GM10248 (cell line): Measurements from ENCODE around the gene HAUS1.

Experiments
- CTCF ChIA-PET: fragments of 300-600 bp; sonication (Branson Sonifier 250); formaldehyde crosslinking; extraction: SDS; loops from one replicate; lab custom pipeline; 2021; ENCODE audit warnings: antibody characterized with exemption; lab: Yijun Ruan, JAX
- POLR2A ChIA-PET: fragments of 350-650 bp; sonication (Branson Sonifier 250); formaldehyde crosslinking; extraction: SDS; loops from one replicate; lab custom pipeline; 2020; ENCODE audit warnings: antibody characterized with exemption; lab: Yijun Ruan, JAX
- DNase-seq: peaks from one replicate; pipeline ENCODE4 v3.0.0; 2012; ENCODE audit errors: extremely low spot score
- CTCF ChIP-seq: IDR thresholded peaks from 2 replicates; pipeline ENCODE4 v1.5.1; 2012; ENCODE audit warnings: mild to moderate bottlenecking, low read depth; ENCODE audit errors: extremely low read depth, missing control alignments, control extremely low read depth

Gene HAUS1

GRCh38 chr18:46152436-46152807, 48.2 kb downstream of the HAUS1 start:
- ChIA-PET POLR2A (interaction anchor here (0.5 kb wide), 1 partner anchor 13 kb away, joined by 6 read pairs; no protein-coding TSS in a partner anchor), CTCF (interaction anchor here (0.7 to 12.4 kb wide), 3 partner anchors 11 to 506 kb away, joined by 3 to 148 read pairs (median 47); partner anchors contain the start of gene LOXHD1)
- no peak for TF ChIP-seq CTCF
- DNase-seq = no peak

DNA sequence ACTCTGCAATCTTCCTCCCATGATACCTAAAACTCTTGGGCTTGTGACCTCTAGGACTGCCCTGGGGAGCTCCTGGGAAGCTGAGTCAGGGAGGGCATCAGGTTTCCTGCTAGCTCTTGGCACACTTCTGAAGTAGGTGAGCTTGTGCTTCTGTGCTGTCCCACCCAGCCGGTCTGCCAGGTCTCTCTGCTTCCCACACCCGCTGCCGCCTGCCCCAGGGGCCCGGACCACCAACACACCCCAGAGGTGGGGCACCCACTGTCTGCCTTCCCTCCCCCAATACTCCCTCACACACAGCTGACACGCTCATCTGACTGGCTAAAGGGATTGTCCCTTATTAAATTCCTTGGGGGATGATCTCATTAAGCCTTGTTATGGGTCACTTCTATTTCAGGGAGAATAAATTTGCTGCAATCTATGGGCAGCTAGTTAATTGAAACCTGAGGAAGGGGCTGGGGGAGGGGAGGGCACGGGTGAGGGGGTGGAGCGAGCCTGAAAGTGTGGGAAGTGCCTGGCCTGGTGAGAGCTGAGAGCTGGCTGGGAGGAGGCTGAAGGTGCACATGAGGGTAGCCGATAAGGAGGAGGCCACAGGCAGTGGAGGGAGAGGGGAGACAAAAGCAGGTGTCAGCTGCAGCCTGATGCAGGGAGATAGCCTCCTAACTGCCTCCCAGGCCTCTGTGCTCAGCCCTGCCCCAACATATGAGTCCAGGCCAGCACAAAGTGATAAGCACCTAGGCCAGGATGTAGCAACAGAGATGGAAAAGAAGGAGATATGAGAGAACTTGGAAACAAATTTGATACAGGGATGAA, 48.8 kb downstream of the HAUS1 start:
- no peak for TF ChIP-seq CTCF
- DNase-seq = no peak
- POLR2A ChIA-PET = interaction anchor here (0.5 kb wide), 1 partner anchor 13 kb away, joined by 6 read pairs; no protein-coding TSS in a partner anchor
- CTCF ChIA-PET = interaction anchor here (0.7 to 12.4 kb wide), 4 partner anchors 12 to 505 kb away, joined by 3 to 148 read pairs (median 25); partner anchors contain the start of gene LOXHD1

GRCh38 chr18:46155641-46156051, 51.5 kb downstream of the HAUS1 start:
- POLR2A ChIA-PET = no interaction called here
- no peak for TF ChIP-seq CTCF
- CTCF ChIA-PET = no interaction called here
- no peak for DNase-seq

GRCh38 chr18:46156124-46156745, 52.0 kb downstream of the HAUS1 start:
- no peak for DNase-seq
- no peak for TF ChIP-seq CTCF
- POLR2A ChIA-PET = no interaction called here
- CTCF ChIA-PET = interaction anchor here (2.4 to 4.2 kb wide), 2 partner anchors 8 to 10 kb away, joined by 7 to 35 read pairs; no protein-coding TSS in a partner anchor

DNA sequence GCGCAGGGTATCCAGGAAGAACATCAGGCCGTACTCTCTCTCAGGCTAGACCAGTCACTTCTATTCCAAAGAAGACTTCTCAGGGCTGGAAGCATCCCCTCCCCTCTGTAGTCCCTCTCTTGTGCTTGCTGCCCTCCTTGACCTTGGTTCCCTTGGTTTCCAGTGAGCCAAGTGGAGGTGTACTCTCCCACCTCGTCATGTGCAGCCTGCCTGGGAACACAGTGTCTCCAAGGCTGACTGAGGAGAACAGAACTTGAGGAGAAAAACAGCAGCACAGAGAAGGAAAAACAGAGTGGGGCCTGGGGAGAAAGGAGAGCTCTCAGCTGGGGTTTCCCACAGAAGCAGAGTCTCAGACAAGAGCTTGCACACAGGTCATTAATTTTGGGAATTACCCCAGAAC, 52.7 kb downstream of the HAUS1 start:
- POLR2A ChIA-PET = no interaction called here
- CTCF ChIA-PET = interaction anchor here (1.0 to 4.2 kb wide), 5 partner anchors 8 to 56 kb away, joined by 4 to 35 read pairs (median 7); a partner anchor contains a TSS
- TF ChIP-seq CTCF = no peak
- no peak for DNase-seq

GRCh38 chr18:46158499-46158898, 54.3 kb downstream of the HAUS1 start:
- ChIA-PET POLR2A (no interaction called here), CTCF (interaction anchor here (0.8 to 4.2 kb wide), 8 partner anchors 8 to 500 kb away, joined by 3 to 35 read pairs (median 6); a partner anchor contains a TSS)
- TF ChIP-seq CTCF = no peak
- no peak for DNase-seq
